HCT116 (cell line): ENCODE data around the gene PRRC2A. TPM values are rescaled to one million over a fixed set of nuclear protein-coding genes. Genes with fewer than 3 reads are reported as not detected.

Experiments
- ATAC-seq: fragments of 200-7000 bp; cut with Tn5 transposase; 2 replicates; pipeline ENCODE4 v1.9.1; 2020; ENCODE audit warnings: mild to moderate bottlenecking, moderate library complexity
- BruUV-seq: library from RNA; stranded (reverse); fragments of 400-500 nt; replicated peaks from 2 replicates; lab custom pipeline; 2021; lab: Mats Ljungman, UMichigan
- CTCF ChIA-PET: fragments of 300-600 bp; sonication (Branson Sonifier 250); formaldehyde crosslinking; loops from one replicate; lab custom pipeline; 2021; ENCODE audit warnings: antibody characterized with exemption; lab: Charles Lee
- POLR2A ChIA-PET: fragments of 300-600, 350-600 bp; sonication (Branson Sonifier 250); formaldehyde crosslinking; loops from one replicate; lab custom pipeline; 2021; ENCODE audit warnings: antibody characterized with exemption; lab: Charles Lee
- RAD21 ChIA-PET, 2 experiments: fragments of 300-600 bp; sonication (Branson Sonifier 250); formaldehyde crosslinking; loops; one replicate each; lab custom pipeline; 2023; ENCODE audit warnings: low total read pairs in 2 of 2; ENCODE audit not compliant: uncharacterized antibody in 2 of 2, unreplicated experiment in 2 of 2, low non-redundant PET in 1 of 2; lab: Charles Lee
- DNase-seq: peaks from one replicate; pipeline ENCODE4 v3.0.0-alpha.2; 2010; ENCODE audit warnings: low read depth, low spot score
- H2AFZ ChIP-seq: fragments of 200-600 bp; shearing (Covaris generic), sonication (generic); 2 replicates; pipeline ENCODE4 v1.6.1; 2017; ENCODE audit warnings: low read depth, mixed run types, mixed read lengths, antibody characterized with exemption, low read length; ENCODE audit not compliant: poor library complexity, severe bottlenecking
- H3K27ac ChIP-seq: 2 replicates; pipeline ENCODE4 v1.5.1; 2012; ENCODE audit warnings: low read depth, low read length
- H3K27me3 ChIP-seq: fragments of 200-600 bp; sonication (generic); 2 replicates; pipeline ENCODE4 v1.6.1; 2016; ENCODE audit warnings: mixed run types, low read length, mixed read lengths; ENCODE audit not compliant: insufficient read depth
- H3K36me3 ChIP-seq, 2 experiments: fragments of 200-500 bp in 1 of 2; fragments of 200-600 bp in 1 of 2; sonication (Bioruptor generic) in 1 of 2; sonication (generic) in 1 of 2; 2 replicates each; pipeline versions ENCODE4 v1.5.1 to v1.6.1; 2014 to 2016; ENCODE audit warnings: low read length in 2 of 2, inconsistent platforms in 1 of 2, mixed read lengths in 1 of 2, mixed run types in 1 of 2; ENCODE audit not compliant: insufficient read depth in 2 of 2, control insufficient read depth in 1 of 2
- H3K4me1 ChIP-seq, 2 experiments: fragments of 200-600 bp in 1 of 2; sonication (generic) in 1 of 2; 2 replicates each; pipeline versions ENCODE4 v1.5.1 to v1.6.1; 2012 to 2017; ENCODE audit warnings: low read length in 2 of 2, inconsistent platforms in 1 of 2, mild to moderate bottlenecking in 1 of 2, mixed read lengths in 1 of 2, mixed run types in 1 of 2, moderate library complexity in 1 of 2; ENCODE audit not compliant: insufficient read depth in 2 of 2, control insufficient read depth in 1 of 2
- H3K4me2 ChIP-seq: fragments of 200-600 bp; sonication (generic); 2 replicates; pipeline ENCODE4 v1.6.1; 2017; ENCODE audit warnings: mixed run types, low read length, mixed read lengths
- H3K4me3 ChIP-seq, 2 experiments: fragments of 200-600 bp in 1 of 2; sonication (generic) in 1 of 2; replicated peaks in 1 of 2; 2 replicates each; pipeline ENCODE4 v1.5.1; 2011 to 2016; ENCODE audit warnings: low read length in 2 of 2, control low read depth in 1 of 2, low read depth in 1 of 2, mild to moderate bottlenecking in 1 of 2, mixed read lengths in 1 of 2, mixed run types in 1 of 2
- H3K79me2 ChIP-seq: fragments of 200-600 bp; sonication (generic); 2 replicates; pipeline ENCODE4 v1.6.1; 2017; ENCODE audit warnings: mild to moderate bottlenecking, mixed run types, low read length, moderate library complexity, mixed read lengths; ENCODE audit not compliant: insufficient read depth
- H3K9ac ChIP-seq: fragments of 200-600 bp; sonication (generic); 2 replicates; pipeline ENCODE4 v1.6.1; 2016; ENCODE audit warnings: low read length, mixed read lengths
- H3K9me2 ChIP-seq: fragments of 200-600 bp; sonication (generic), shearing (Covaris generic); 2 replicates; pipeline ENCODE4 v1.6.1; 2017; ENCODE audit warnings: mixed run types, mild to moderate bottlenecking, moderate library complexity; ENCODE audit not compliant: insufficient read depth
- H3K9me3 ChIP-seq, 2 experiments: fragments of 200-500 bp in 1 of 2; fragments of 200-600 bp in 1 of 2; sonication (Bioruptor generic) in 1 of 2; sonication (generic) in 1 of 2; 2 replicates each; pipeline ENCODE4 v1.6.1; 2014 to 2017; ENCODE audit warnings: low read length in 2 of 2, mixed read lengths in 2 of 2, inconsistent platforms in 1 of 2, low read depth in 1 of 2, mild to moderate bottlenecking in 1 of 2, mixed run types in 1 of 2, moderate library complexity in 1 of 2; ENCODE audit not compliant: control insufficient read depth in 1 of 2, insufficient read depth in 1 of 2
- H4K20me1 ChIP-seq: fragments of 200-600 bp; sonication (generic), shearing (Covaris generic); 2 replicates; pipeline ENCODE4 v1.6.1; 2017; ENCODE audit warnings: mixed run types, mild to moderate bottlenecking, moderate library complexity; ENCODE audit not compliant: insufficient read depth
- CBX3 ChIP-seq: IDR thresholded peaks from 2 replicates; pipeline ENCODE4 v1.6.1; 2012; ENCODE audit warnings: low read depth
- EGR1 ChIP-seq: IDR thresholded peaks from 2 replicates; pipeline ENCODE4 v1.6.1; 2012; ENCODE audit warnings: low read depth
- POLR2A ChIP-seq: IDR thresholded peaks from 2 replicates; pipeline ENCODE4 v1.7.0; 2011; ENCODE audit warnings: borderline replicate concordance; ENCODE audit not compliant: insufficient read depth, insufficient read length; ENCODE audit errors: extremely low read depth
- POLR2AphosphoS5 ChIP-seq: IDR thresholded peaks from 2 replicates; pipeline ENCODE4 v1.6.1; 2011; ENCODE audit warnings: mild to moderate bottlenecking, low read depth, low read length, moderate library complexity
- RAD21 ChIP-seq: IDR thresholded peaks from 2 replicates; pipeline ENCODE4 v1.6.1; 2012; ENCODE audit warnings: low read depth, mild to moderate bottlenecking
- SP1 ChIP-seq: IDR thresholded peaks from 2 replicates; pipeline ENCODE4 v1.6.1; 2012; ENCODE audit warnings: low read depth
- SRF ChIP-seq: IDR thresholded peaks from 2 replicates; pipeline ENCODE4 v1.6.1; 2012; ENCODE audit warnings: low read depth
- YY1 ChIP-seq: IDR thresholded peaks from 2 replicates; pipeline ENCODE4 v1.6.1; 2011; ENCODE audit warnings: low read length, low read depth, moderate library complexity, mild to moderate bottlenecking; ENCODE audit not compliant: insufficient replicate concordance; ENCODE audit errors: extremely low read depth
- ZNF274 ChIP-seq: fragments of 200-500 bp; sonication (Bioruptor generic); IDR thresholded peaks from 2 replicates; pipeline ENCODE4 v1.6.1; 2014; ENCODE audit warnings: mild to moderate bottlenecking, low read depth, low read length, inconsistent platforms
- intact Hi-C: fragments of 100-400 bp; cut with micrococcal nuclease; formaldehyde crosslinking; loops from 2 replicates; pipeline ENCODE4 v1.10.0; 2022
- total RNA-seq: library from RNA; stranded (reverse); gene quantifications from one replicate; pipeline ENCODE4 v1.2.1, GENCODE V29; 2021; ENCODE audit not compliant: unreplicated experiment
- TF ChIP-seq, protein P1 (sequence below): IDR thresholded peaks from 2 replicates; pipeline ENCODE4 v1.6.1; 2011; ENCODE audit warnings: mild to moderate bottlenecking, low read length, moderate library complexity; ENCODE audit not compliant: insufficient replicate concordance; ENCODE audit errors: extremely low read depth
- TF ChIP-seq, protein P2 (sequence below): IDR thresholded peaks from 2 replicates; pipeline ENCODE4 v1.6.1; 2012
- TF ChIP-seq, protein P3 (sequence below): IDR thresholded peaks from 2 replicates; pipeline ENCODE4 v1.6.1; 2012

PRRC2A gene
- total RNA-seq, 1 experiment from 2014 or later, result 250 TPM

DNA sequence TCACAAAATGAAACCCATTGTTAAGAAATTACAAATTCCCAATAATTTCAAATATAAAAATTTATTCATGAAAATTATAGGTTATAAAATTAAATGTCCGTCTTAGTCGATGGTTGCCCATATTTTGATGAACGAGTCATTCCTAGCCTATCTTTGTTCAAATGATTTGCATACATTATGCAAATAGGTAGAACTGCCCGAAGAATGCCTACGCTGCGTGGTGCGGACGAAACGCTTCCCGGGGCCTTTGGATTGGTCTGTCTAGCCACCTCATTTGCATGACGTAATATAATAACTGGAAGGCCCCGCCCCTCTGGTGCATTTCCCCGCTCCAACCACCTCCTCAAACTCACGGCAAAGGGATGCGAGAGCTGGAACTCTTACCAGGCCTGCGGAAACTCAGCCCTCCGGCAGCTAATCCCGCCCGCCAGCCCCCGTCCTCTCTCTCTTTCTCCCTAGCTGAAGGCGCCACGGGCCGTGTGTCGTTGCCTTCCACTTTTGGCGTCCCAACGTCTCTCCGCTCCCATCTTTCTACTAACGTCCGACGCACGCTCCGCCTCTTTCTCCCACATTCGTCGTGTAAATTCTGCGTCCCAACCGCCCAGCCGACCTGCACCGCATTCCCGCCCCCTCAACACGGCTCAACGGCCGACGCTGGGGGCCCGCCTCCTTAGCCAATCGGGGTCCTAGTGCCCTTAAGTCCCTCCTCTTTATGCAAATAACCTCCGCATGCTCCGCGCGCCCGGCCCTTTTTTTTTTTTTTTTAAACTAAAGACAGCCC lies 520 bp upstream of the PRRC2A start:
- Histone ChIP-seq H3K9me2 (no peaks in the 10 kb centered on the region), H3K9me3 (no peaks in the 10 kb centered on the region), H3K4me3 (peak overlapping the region; percentile 57 to 61), H3K27me3 (no peaks in the 10 kb centered on the region), H3K79me2 (peaks cover 42% of the 10 kb centered on the region), H3K4me1 (peaks cover 6 to 18% of the 10 kb centered on the region in 2 experiments; a peak in 3 of 4 replicates), H4K20me1 (no peaks in the 10 kb centered on the region), H3K27ac (peak overlapping the region; percentile 77)
- POLR2A ChIA-PET, result interaction anchor here (0.7 to 1.6 kb wide), 5 partner anchors 9 to 208 kb away, joined by 3 to 4 read pairs (median 3); partner anchors contain the start of genes C6orf47 and HSPA1B
- peak; percentile 92 for ATAC-seq
- TSS peak; percentile 97 for BruUV-seq
- CTCF ChIA-PET, result interaction anchor here (1.0 to 1.3 kb wide), 2 partner anchors 21 to 39 kb away, joined by 3 to 5 read pairs; no protein-coding TSS in a partner anchor
- intact Hi-C loops, result loop anchor here (1.0 kb wide), 2 partner anchors 32 to 74 kb away; partner anchors contain the start of genes ATP6V1G2 and BAG6
- peak; percentile 98 for DNase-seq
- TF ChIP-seq SP1, result peak; percentile 91
- TF ChIP-seq POLR2A, result peak; percentile 68
- TF ChIP-seq CBX3, result no peak
- TF ChIP-seq, protein P1, sequence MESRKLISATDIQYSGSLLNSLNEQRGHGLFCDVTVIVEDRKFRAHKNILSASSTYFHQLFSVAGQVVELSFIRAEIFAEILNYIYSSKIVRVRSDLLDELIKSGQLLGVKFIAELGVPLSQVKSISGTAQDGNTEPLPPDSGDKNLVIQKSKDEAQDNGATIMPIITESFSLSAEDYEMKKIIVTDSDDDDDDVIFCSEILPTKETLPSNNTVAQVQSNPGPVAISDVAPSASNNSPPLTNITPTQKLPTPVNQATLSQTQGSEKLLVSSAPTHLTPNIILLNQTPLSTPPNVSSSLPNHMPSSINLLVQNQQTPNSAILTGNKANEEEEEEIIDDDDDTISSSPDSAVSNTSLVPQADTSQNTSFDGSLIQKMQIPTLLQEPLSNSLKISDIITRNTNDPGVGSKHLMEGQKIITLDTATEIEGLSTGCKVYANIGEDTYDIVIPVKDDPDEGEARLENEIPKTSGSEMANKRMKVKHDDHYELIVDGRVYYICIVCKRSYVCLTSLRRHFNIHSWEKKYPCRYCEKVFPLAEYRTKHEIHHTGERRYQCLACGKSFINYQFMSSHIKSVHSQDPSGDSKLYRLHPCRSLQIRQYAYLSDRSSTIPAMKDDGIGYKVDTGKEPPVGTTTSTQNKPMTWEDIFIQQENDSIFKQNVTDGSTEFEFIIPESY, result no peak
- peak; percentile 76 for TF ChIP-seq SRF
- TF ChIP-seq, protein P2, sequence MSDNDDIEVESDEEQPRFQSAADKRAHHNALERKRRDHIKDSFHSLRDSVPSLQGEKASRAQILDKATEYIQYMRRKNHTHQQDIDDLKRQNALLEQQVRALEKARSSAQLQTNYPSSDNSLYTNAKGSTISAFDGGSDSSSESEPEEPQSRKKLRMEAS, result peak; percentile 93
- TF ChIP-seq, protein P3, sequence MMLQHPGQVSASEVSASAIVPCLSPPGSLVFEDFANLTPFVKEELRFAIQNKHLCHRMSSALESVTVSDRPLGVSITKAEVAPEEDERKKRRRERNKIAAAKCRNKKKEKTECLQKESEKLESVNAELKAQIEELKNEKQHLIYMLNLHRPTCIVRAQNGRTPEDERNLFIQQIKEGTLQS, result no peak
- TF ChIP-seq ZNF274, result no peak
- peak; percentile 13 for TF ChIP-seq YY1
- peak; percentile 94 for TF ChIP-seq EGR1
- peak; percentile 80; the same call in 1 of the 2 replicates for TF ChIP-seq POLR2AphosphoS5
- no peak for TF ChIP-seq RAD21
- TF ChIP-seq, all 23 proteins: peak for 7
- RAD21 ChIA-PET, result no interaction called here
- H3K36me3 ChIP-seq, result peaks cover 6 to 36% of the 10 kb centered on the region in 2 experiments
- peak overlapping the region; percentile 73 for H3K4me2 ChIP-seq
- H3K9ac ChIP-seq, result peak overlapping the region; percentile 73
- H2AFZ ChIP-seq, result no peak overlapping the region
